ENCODE data around the gene PKD1.

Gene PKD1

DNA sequence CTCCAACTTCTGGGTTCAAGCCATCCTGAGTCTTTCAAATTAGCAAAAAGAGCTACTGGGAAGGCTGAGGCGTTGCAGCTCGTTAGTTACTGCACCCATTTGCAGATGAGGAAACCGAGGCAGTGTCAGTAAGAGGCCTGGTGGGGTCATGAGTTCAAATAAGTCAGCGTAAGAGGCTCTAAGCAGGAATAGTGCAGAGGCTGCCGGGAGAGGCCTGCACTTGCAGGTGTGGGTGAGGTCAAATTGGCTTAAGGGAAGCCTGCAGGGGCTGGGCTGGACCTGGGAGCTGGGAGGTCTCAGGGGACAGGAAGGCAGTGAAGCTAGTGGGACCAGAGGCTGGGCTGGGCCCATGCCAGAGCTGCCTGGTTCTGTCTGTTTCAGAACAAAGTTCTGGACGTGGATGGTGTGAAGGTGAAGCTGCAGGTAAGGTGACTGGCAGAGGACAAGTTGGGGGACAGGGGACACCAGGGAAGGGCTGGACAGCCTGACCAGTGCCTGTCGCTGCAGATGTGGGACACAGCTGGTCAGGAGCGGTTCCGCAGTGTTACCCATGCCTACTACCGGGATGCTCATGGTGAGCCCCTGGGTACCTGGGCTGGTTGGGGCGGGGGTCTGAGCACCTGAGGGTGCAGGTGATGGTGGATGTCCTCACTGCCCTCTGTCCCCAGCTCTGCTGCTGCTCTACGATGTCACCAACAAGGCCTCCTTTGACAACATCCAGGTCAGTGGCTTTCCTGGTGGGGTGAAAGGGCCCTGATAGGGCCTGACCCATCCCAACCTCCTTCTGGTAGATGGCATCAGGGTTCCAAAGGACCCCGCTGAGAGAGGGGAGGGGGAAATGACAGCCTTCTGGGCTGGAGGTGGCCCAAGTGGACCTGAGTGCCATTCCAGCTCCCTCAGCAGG lies 15.7 kb upstream of the PKD1 start:
- DNase-seq (ENCODE audit: low read depth) = no peak
- TF ChIP-seq CTCF (conservative IDR thresholded peaks at IDR 0.05; ENCODE audit: low read depth, low read length) = no peak
- H3K4me3 ChIP-seq (ENCODE audit: low read length) = peak overlapping the region; percentile 20

GRCh38 chr16:2150418-2151187 lies 14.9 kb upstream of the PKD1 start:
- DNase-seq (ENCODE audit: low read depth) = no peak
- TF ChIP-seq CTCF (conservative IDR thresholded peaks at IDR 0.05; ENCODE audit: low read depth, low read length) = peak; percentile 7
- H3K4me3 ChIP-seq (ENCODE audit: low read length) = peak overlapping the region; percentile 4

DNA sequence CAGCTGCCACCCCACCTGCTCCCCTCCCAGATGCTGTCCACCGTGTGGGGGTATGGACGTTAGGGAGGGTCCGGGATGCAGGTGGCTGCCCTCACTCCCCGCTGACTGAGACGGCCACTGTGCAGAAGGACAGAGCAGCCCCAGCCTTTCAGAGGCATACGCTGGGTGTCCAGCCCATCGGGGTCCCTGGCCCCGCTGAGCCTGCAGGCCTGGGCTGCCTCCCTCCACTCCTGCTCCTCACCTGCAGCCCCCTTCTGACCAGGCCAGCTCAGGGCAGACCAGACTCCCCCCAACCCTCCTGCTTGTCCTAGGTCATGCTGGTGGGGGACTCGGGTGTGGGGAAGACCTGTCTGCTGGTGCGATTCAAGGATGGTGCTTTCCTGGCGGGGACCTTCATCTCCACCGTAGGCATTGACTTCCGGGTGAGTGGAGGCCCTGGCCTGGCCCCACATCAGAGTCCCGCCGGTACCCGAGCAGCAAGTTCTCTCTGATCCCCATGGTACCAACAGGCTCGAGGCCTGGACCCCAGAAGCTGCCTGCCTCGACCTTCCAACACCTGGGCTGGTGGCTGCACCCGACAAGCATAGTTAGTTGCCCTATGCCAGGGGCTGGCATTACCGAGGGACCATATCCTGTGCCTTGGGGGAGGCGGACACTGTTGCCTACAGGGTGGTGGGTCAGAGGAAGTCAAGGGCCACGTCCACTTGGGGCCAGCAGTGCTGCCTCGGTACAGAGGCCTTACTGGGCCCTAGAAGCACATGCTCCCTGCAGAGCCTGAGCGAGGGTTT lies 14.1 kb upstream of the PKD1 start:
- peak overlapping the region; percentile 43 for H3K4me3 ChIP-seq (ENCODE audit: low read length)
- DNase-seq (ENCODE audit: low read depth) = no peak
- no peak for TF ChIP-seq CTCF (conservative IDR thresholded peaks at IDR 0.05; ENCODE audit: low read depth, low read length)

DNA sequence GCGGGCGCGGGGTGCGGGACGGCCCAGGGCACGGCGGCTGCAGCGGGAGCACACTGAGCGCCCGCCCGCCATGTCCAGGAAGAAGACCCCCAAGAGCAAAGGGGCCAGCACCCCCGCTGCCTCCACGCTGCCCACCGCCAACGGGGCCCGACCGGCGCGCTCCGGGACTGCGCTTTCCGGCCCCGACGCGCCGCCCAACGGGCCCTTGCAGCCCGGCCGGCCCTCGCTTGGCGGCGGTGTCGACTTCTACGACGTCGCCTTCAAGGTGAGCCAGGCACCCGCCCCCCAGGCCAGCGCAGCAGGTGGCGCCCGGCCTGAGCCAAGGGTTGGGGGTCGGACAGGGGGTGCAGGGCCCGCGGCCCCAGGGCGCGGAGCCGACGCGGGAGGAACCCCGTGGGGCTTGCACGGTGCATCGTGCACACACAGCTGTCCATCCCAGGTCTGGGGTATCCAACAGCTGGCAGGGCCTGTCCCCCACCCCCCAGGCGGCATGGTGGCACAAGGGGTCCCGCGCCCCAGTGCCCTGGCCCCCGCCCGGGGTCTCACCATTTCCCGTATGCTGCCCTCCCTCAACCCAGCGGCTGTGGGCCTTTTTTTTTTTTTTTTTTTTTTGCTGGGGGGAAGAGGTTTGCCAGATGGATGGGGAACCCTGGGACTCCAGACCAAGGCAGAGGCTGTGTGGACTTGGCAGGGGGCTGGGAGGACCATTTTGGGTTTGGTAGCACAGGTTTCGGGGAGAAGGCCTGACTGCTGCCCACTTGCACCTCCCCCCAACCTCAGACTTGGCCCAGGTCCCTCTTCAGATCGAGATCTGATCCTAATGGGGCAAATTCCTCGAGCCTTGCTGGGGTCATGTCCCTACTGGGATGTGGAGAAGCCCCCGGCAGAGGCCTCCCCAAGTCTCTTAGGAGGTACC lies 13.3 kb upstream of the PKD1 start:
- no peak for DNase-seq (ENCODE audit: low read depth)
- TF ChIP-seq CTCF (conservative IDR thresholded peaks at IDR 0.05; ENCODE audit: low read depth, low read length) = no peak
- H3K4me3 ChIP-seq (ENCODE audit: low read length) = peak overlapping the region; percentile 43

DNA sequence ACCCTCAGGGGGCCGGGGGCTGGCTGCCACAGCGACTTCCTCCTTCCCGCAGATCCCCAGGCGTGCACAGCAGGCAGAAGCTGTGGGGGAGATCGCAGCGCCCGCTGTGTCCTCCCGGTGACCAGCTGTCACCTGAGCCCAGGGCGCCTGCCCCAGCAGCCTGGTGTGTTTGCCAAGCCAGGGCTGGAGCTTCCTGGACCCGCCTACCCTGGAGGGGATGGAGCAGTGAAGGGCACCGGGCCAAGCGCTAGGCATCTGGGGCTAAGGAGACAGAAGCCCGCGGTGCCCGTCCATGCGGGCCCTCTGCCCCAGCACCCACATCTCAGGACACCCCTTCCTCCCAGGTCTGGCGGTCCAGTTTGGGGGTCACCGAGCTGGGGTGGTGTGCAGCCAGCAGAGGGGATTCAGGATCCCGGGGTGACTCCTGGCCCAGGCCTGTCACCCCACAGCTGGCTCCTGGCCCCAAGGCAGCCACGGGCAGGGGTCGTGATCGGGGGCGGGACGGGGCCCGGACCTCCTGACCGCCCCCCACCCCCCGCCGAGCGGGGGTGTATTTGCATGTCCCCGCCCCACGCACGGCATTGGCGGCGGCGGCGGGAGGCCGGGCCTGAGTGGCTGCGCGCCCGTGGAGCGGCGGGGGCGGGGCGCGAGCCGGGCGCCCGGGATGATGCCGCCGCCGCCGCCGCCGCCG lies 12.4 kb upstream of the PKD1 start, which contains the start of gene RAB26:
RAB26 (plus strand) TSS at position 645 of the 691 bp plus-strand sequence. CDS start 159 bp downstream, outside the sequence.
- peak within 1 kb of the TSS; percentile 43 for H3K4me3 ChIP-seq (ENCODE audit: low read length)
- TF ChIP-seq CTCF (conservative IDR thresholded peaks at IDR 0.05; ENCODE audit: low read depth, low read length) = no peak
- peak; percentile 69 for DNase-seq (ENCODE audit: low read depth)
